GM18502 (cell line): ENCODE measurements around the gene PLOD2.

Experiments
- ATAC-seq: cut with Tn5 transposase; IDR thresholded peaks from one replicate; pipeline ENCODE4 v1.9.1; 2021; ENCODE audit warnings: mild to moderate bottlenecking; ENCODE audit not compliant: unreplicated experiment, poor library complexity

PLOD2 gene

DNA sequence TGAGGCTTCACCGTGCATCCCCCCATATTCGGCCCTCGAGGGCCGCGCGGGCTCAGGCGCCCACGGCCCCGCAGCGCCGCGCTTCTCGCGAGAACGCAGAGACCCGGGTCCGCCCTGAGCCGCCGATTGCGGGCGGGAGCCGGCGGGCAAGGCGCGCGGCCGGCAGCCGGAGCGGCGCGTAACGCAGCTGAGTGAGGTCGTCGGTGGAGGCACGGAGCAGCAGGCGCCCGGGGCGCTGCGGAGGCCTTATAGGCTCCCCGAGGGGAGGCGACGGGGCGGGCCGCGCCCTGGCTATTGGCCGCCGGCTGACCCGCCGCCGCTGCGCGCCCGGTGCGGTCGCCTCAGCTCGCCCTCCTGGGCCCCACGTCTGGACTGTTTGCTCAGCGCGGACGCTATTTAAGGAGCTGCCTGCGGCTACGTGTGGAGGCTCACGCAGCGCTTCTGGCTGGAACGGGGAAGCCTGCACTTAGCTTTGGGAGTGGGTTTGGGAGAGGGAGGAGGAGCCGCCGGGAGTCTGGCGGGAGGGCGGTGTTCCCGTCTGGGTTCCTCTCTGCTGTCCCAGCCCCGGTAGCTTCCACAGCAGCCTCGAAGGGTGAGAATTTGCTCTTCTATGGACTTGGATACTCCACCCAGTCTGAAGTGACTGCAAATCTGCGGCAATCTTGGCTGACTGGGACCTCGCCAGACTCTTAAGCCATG lies at the start of gene PLOD2:
Gene PLOD2, minus strand, starts transcription at position 221 of the 699 bp plus-strand sequence. Its CDS starts 195 bp downstream, at position 26.
- peak; percentile 59 for ATAC-seq

DNA sequence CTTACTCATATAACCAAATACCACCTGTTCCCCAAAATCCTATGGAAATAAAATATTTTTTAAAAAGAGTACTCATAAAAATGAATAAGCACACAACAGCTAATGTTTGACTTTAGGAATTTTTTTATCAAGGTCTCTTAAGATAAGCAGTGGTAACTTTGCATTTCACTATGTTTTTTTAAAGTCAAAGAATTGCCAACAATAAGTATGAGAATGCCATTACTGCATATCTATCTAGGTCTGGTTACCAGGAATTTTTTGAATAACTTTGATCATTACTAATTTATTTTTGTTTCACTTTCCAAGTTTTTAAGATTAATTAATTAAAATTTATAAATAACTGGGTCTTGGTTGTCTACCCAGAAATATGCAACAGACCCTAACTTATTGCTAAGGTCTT lies 48.4 kb upstream of the PLOD2 start:
- no peak for ATAC-seq

DNA sequence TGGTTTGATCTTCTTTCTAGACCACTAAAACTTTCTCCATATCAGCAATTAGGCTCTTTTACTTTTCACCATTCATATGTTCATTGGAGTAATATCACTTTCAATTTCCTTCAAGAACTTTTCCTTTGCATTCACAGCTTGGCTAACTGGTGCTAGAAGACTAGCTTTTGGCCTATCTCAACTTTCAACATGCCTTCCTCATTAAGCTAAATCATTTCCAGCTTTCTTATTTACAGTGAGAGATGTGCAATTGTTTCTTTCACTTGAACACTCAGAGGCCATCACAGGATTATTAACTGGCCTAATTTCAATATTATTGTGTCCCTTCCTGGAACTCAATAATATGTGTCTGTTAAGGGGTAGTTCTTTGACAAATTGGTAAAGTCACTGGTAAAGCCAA lies 42.8 kb upstream of the PLOD2 start:
- ATAC-seq, result no peak

DNA sequence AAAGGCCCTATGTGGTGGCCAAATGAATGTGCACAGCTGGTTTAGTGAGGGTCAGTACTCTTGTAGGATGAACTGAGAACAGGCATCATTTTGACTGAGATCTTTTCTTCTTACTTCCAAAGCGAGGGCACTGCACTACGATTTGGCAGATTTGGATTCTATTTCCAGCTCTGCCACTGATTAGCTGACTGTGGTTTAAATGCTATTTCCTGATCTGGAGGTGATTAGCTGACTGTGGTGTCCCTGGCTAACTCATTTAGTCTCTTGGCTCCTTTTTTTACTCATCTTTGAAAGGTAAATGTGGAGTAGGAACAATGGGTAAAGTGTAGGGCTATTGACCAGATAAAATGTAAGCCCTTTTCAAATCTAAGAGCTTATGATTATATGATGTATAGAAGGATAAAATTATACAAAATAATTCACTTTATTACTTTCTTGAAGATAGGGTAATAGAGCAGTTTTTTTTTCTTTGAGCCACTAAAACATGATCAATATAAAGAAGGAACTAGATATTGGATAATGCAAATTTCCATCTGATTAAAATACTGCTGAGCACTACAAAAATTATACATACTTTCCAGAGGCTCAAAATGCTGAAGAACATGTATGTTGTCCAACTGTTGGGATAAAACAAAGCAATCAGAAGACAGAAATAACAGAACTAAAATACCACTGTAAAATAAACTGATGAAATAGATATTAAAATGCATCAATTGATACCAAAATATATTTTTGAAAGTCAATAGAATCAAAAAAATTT lies 39.7 kb upstream of the PLOD2 start:
- ATAC-seq, result no peak

- no peak for ATAC-seq
These were observed 38.8 kb upstream of the PLOD2 start for GRCh38 chr3:146199762-146200161.

DNA sequence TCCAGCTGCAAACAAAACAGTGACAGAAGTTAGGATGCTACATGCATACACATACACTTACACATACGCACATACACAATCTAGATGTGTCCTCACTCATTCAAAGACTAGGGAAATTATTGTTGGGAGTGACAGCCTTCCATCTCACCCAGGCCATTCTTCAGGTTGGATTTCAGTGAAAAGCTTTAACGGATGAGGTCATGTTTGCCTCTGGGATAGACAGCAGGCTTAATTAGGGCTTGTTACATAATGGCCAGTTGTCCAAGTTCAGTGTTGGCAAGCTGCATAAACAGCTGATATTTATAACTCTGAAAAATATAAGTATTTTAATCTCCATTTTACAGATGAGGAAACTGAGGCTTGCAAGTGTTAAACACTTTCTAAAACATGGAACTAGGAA lies 35.8 kb upstream of the PLOD2 start:
- no peak for ATAC-seq

- no peak for ATAC-seq
These were observed 34.6 kb upstream of the PLOD2 start for GRCh38 chr3:146195605-146196004.

DNA sequence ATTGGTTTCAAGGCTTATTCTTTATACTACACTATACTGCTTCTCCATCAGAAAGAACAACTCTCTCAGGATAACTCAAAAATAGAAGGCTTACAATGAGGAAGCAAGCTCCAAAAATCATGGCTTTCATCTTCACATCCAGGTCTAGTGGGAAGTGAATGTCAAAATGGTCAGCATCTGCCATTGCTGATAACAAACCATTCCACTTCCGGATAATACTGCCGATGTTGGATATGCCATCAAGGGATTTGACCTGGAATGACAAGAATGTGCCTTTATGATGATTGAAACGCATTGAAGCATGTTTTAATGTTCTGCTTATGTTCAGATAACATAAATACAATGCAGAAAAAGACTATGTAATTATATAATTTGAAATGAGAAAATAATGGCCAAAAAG lies 34.0 kb upstream of the PLOD2 start:
- no peak for ATAC-seq

GRCh38 chr3:146191051-146191450 lies 30.1 kb upstream of the PLOD2 start:
- no peak for ATAC-seq

DNA sequence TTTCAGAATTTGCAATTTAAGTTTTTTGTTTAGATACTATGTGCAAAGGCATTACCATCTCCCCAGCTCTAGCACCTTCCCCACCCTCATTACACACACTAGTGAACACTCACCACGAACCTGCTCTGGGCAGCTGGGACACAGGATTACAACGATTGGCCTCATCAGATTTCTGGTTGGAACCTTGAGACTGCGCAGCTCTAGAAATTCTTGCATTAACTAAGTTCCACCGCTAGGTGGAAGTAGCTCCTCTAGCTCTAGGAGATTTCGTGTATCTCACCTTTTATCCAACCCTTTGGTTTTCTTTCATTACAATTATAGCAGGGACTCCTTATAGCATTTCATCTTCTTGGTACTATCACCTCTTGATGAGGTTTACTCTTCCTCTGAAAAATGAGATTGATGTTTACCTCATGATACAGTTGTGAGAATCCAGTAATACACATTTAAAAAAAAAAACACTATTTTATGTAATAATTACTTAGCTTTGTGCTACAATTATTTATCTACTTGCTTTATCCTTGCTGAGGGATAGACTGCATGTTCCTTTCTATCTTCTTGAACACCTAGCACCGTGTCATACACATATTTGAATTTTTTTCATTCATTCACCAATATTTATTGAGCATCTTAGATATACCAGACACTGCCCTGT lies 28.7 kb upstream of the PLOD2 start:
- peak; percentile 97 for ATAC-seq

GRCh38 chr3:146187334-146187950 lies 26.5 kb upstream of the PLOD2 start:
- ATAC-seq, result no peak

- ATAC-seq, result no peak
These were observed 23.4 kb upstream of the PLOD2 start for GRCh38 chr3:146184241-146185015.

GRCh38 chr3:146181216-146181615 lies 20.2 kb upstream of the PLOD2 start:
- ATAC-seq, result no peak

- ATAC-seq, result no peak
These were observed 19.4 kb upstream of the PLOD2 start for GRCh38 chr3:146180376-146180775.

- no peak for ATAC-seq
These were observed 17.2 kb upstream of the PLOD2 start for GRCh38 chr3:146178006-146178689.

GRCh38 chr3:146177519-146177918 lies 16.5 kb upstream of the PLOD2 start:
- ATAC-seq, result no peak

DNA sequence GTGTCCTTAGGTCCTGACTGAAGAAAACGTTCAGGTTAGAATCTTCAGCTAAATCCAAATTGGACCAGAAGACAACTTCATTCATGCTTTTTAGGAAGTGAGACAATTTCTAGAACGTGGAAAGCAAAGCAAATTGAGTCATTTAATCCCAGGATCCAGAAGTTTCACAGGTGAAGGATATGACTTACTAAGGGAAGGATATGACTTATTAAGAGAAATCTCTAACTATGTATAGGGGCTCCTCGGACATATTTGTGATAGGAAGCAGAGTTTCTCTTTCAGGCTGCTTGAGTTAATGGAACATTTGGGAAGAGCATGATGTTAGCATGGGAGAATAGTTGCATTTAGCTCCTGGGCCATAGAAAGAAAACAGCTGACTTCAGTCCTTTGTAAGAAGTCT lies 16.1 kb upstream of the PLOD2 start:
- no peak for ATAC-seq

DNA sequence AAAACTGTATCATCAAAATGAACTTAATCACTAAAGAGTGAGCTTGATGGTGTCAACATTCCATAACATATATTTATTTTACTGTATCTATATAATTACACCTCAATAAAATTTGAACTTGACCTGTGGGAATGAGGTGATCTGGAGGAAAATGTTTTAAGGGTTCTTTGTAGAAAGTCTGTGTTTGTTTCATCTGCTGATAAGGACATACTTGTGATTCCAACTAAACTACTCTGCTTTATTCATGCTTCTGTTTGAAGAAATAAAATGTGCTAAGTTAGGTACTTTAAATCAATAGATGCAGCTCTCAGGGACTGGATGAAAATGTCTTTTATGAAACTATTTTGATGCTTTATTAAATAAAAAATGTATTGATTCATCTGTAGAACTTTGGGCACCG lies 11.6 kb upstream of the PLOD2 start:
- ATAC-seq, result no peak

DNA sequence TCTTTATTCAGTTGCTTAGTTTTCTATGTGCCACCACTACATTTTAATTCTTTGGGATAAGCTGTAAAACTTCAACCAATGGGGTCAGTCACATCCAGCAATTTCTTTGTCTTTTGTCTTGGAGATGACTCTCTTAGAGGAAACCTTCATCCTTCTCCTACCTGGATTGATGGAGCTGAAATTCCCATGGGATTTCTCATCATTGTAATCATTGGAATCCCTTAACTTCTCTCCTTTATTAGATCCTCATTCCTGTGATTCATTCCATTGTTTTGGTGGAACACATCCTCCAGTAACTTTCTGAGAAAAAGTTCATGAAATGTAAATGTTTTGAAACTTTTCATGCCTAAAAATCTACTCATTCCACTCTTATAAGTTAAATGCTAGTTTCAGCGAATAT lies 9.6 kb upstream of the PLOD2 start:
- ATAC-seq, result no peak

- ATAC-seq, result no peak
These were observed 8.9 kb upstream of the PLOD2 start for GRCh38 chr3:146169891-146170290.
